Measurements from ENCODE around the gene KCNMA1. TPM values are rescaled to one million over a fixed set of nuclear protein-coding genes. Genes with fewer than 3 reads are reported as not detected.

KCNMA1 gene
- total RNA-seq, 3 donors from 2014 or later (not counting 1 experiment from before 2014, with no cell fraction given), result 0.40 to 1.8 (median 0.63) TPM

DNA sequence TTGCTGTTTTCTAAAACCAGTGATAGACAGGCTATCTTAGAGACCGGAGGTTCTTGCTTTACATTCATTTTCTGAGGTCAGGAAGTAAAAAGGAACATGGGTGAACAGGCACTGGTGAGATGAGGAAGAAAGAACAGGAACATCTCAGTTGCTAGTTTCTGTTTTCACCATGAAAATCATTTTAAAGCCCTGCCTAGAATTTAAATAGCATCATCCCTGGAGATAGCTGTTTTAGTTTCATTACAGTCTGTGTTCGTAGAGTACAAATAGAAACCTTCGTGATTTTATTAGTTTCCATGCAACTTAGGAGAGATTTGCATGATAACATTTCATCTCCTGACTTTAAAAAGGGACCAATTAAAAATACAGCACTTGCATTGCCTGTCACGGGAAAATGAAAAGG is 14.7 kb downstream of the KCNMA1 start:
- WGBS (ENCODE audit: insufficient coverage), result 22% methylated on average over 3 of the region's 4 CpGs
- no peak for ATAC-seq
- intact Hi-C loops (cut with micrococcal nuclease), result no loop called here

DNA sequence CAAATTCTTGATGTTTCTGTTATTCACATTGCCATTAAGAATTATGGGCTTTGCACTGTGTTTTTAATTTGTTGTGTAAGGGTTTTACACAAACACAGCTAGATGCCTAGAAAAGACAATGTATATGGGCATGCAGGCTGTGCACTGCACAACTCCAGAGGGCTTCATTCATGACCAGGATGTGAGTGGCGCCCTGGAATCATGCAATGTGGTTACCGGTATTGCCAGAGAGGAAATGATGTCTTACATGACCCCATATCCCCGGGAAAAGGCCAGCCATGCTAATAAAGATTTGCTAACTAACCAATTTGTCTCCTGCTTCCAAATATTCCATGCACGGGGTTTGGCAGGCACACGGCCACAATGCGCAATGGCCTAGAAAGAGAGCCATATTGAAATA is 16.9 kb downstream of the KCNMA1 start:
- Mint-ChIP-seq H3K9me3 (no peaks in the 10 kb centered on the region), H3K4me1 (peaks cover 5 to 6% of the 10 kb centered on the region in 2 donors), H3K36me3 (no peaks in the 10 kb centered on the region), H3K27ac (no peak overlapping the region), H3K4me3 (no peak overlapping the region), H3K27me3 (ENCODE audit: low read depth in 2 of 2) (peaks cover 0 to 11% of the 10 kb centered on the region in 2 donors)
- no peak for DNase-seq
- WGBS (ENCODE audit: insufficient coverage), result 75% methylated on average over 5 of the region's 6 CpGs
- ATAC-seq, result no peak
- no peak overlapping the region for H3K4me3 ChIP-seq (ENCODE audit: low read length)
- no peaks in the 10 kb centered on the region for H3K27me3 ChIP-seq (ENCODE audit: control insufficient read depth, insufficient read depth, low read length)
- intact Hi-C loops (cut with micrococcal nuclease), result no loop called here
- no peaks in the 10 kb centered on the region for H3K9me3 ChIP-seq (ENCODE audit: control insufficient read depth, insufficient read depth, low read length)
- H3K4me1 ChIP-seq (ENCODE audit: control insufficient read depth, insufficient read depth, low read length), result no peaks in the 10 kb centered on the region
- no peak overlapping the region for H3K27ac ChIP-seq (ENCODE audit: low read length)
- H3K36me3 ChIP-seq (ENCODE audit: control insufficient read depth, insufficient read depth, low read length), result no peaks in the 10 kb centered on the region
- TF ChIP-seq, protein P1, sequence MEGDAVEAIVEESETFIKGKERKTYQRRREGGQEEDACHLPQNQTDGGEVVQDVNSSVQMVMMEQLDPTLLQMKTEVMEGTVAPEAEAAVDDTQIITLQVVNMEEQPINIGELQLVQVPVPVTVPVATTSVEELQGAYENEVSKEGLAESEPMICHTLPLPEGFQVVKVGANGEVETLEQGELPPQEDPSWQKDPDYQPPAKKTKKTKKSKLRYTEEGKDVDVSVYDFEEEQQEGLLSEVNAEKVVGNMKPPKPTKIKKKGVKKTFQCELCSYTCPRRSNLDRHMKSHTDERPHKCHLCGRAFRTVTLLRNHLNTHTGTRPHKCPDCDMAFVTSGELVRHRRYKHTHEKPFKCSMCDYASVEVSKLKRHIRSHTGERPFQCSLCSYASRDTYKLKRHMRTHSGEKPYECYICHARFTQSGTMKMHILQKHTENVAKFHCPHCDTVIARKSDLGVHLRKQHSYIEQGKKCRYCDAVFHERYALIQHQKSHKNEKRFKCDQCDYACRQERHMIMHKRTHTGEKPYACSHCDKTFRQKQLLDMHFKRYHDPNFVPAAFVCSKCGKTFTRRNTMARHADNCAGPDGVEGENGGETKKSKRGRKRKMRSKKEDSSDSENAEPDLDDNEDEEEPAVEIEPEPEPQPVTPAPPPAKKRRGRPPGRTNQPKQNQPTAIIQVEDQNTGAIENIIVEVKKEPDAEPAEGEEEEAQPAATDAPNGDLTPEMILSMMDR (IDR thresholded peaks at IDR 0.05), result no peak

More for the DNA sequence above, 14.7 kb downstream of the KCNMA1 start:
- peaks cover 5 to 6% of the 10 kb centered on the region in 2 donors for H3K4me1 Mint-ChIP-seq
- no peaks in the 10 kb centered on the region for H3K36me3 Mint-ChIP-seq
- no peak for DNase-seq
- Histone ChIP-seq H3K9me3 (ENCODE audit: control insufficient read depth, insufficient read depth, low read length) (no peaks in the 10 kb centered on the region), H3K36me3 (ENCODE audit: control insufficient read depth, insufficient read depth, low read length) (no peaks in the 10 kb centered on the region), H3K4me3 (ENCODE audit: low read length) (no peak overlapping the region), H3K27me3 (ENCODE audit: control insufficient read depth, insufficient read depth, low read length) (no peaks in the 10 kb centered on the region), H3K4me1 (ENCODE audit: control insufficient read depth, insufficient read depth, low read length) (no peaks in the 10 kb centered on the region), H3K27ac (ENCODE audit: low read length) (no peak overlapping the region)
- peaks cover 2 to 11% of the 10 kb centered on the region in 2 donors for H3K27me3 Mint-ChIP-seq (ENCODE audit: low read depth in 2 of 2)
- H3K9me3 Mint-ChIP-seq, result no peaks in the 10 kb centered on the region
- no peak overlapping the region for H3K4me3 Mint-ChIP-seq
- no peak overlapping the region for H3K27ac Mint-ChIP-seq
- TF ChIP-seq, protein P1 (IDR thresholded peaks at IDR 0.05), result no peak

DNA sequence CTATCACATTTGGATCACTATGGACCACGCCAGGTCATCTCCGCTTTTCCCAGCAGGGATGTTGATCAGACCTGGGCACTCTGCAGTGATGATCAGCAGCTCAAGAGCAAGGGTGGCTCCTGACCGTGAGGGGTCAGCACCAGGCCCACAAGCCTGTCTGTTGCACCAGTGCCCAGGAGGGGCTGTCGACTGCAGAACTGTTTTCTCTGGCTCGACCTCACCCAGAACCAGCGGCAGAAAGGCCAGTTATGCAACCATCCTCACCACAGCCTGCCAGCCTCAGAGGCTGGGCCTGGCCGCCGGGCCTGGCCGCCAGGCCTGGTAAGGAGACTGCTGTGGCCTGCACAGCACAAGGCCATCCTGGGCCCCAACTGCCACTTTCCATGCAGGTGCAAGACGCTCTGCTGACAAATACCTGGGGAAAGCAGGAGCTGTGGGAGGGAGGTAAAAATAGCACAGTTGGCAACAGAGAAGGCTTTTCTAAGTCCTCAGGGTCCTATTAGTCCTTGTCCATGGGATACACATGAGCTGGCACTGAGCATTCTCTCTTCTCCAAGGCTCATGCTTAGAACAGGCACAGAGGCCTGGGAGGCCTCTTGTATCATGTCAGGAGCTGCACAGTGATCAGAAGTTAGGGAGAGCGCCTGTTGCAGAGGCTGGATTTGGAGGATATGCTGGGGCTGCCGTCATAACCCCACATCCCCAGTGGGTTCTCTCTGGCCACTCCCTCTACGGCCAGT is 17.5 kb downstream of the KCNMA1 start:
- Mint-ChIP-seq H3K36me3 (no peaks in the 10 kb centered on the region), H3K27ac (no peak overlapping the region), H3K9me3 (no peaks in the 10 kb centered on the region), H3K27me3 (ENCODE audit: low read depth in 2 of 2) (peaks cover 0 to 15% of the 10 kb centered on the region in 2 donors), H3K4me3 (no peak overlapping the region), H3K4me1 (peaks cover 5 to 6% of the 10 kb centered on the region in 2 donors)
- ATAC-seq (no peak), DNase-seq (no peak)
- no peaks in the 10 kb centered on the region for H3K9me3 ChIP-seq (ENCODE audit: control insufficient read depth, insufficient read depth, low read length)
- WGBS (ENCODE audit: insufficient coverage), result 88% methylated on average over 13 of the region's 13 CpGs
- no peaks in the 10 kb centered on the region for H3K36me3 ChIP-seq (ENCODE audit: control insufficient read depth, insufficient read depth, low read length)
- no peak overlapping the region for H3K27ac ChIP-seq (ENCODE audit: low read length)
- H3K27me3 ChIP-seq (ENCODE audit: control insufficient read depth, insufficient read depth, low read length), result no peaks in the 10 kb centered on the region
- intact Hi-C loops (cut with micrococcal nuclease), result no loop called here
- H3K4me3 ChIP-seq (ENCODE audit: low read length), result no peak overlapping the region
- TF ChIP-seq, protein P1 (IDR thresholded peaks at IDR 0.05), result no peak
- H3K4me1 ChIP-seq (ENCODE audit: control insufficient read depth, insufficient read depth, low read length), result no peaks in the 10 kb centered on the region

DNA sequence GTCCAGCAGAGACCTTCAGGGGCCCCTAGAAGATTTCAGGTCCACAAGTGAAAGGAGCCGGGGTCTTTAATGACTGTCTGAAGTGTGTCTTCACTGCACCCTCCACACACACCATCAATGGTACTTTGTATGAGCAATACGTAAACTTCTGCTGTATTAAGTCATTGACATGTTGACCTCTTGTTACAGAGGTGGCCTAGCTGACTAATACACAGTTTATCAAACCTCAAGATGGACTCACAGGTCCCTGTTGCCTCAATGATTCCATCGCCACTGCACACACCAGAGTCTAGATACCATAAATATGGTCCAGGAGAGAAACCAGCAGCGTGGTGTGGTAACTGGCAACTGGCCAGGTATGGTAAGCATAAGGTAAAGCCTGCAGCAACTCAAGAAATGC is 19.5 kb downstream of the KCNMA1 start:
- Histone ChIP-seq H3K4me3 (ENCODE audit: low read length) (no peak overlapping the region), H3K36me3 (ENCODE audit: control insufficient read depth, insufficient read depth, low read length) (no peaks in the 10 kb centered on the region), H3K9me3 (ENCODE audit: control insufficient read depth, insufficient read depth, low read length) (no peaks in the 10 kb centered on the region), H3K27me3 (ENCODE audit: control insufficient read depth, insufficient read depth, low read length) (no peaks in the 10 kb centered on the region), H3K27ac (ENCODE audit: low read length) (no peak overlapping the region), H3K4me1 (ENCODE audit: control insufficient read depth, insufficient read depth, low read length) (no peaks in the 10 kb centered on the region)
- intact Hi-C loops (cut with micrococcal nuclease), result no loop called here
- no peak for DNase-seq
- ATAC-seq, result no peak
- 76% methylated on average over 4 of the region's 4 CpGs for WGBS (ENCODE audit: insufficient coverage)
- Mint-ChIP-seq H3K36me3 (no peaks in the 10 kb centered on the region), H3K27me3 (ENCODE audit: low read depth in 2 of 2) (peaks cover 0 to 15% of the 10 kb centered on the region in 2 donors), H3K4me1 (peaks cover 5 to 6% of the 10 kb centered on the region in 2 donors), H3K4me3 (no peak overlapping the region), H3K27ac (no peak overlapping the region), H3K9me3 (no peaks in the 10 kb centered on the region)
- TF ChIP-seq, protein P1 (IDR thresholded peaks at IDR 0.05), result no peak
